Activated naive CD4-positive, alpha-beta T cell treated with Interleukin-2 at 50 U/mL for 16 hours (primary cell): ENCODE results near the gene LINC01488.

ENCODE experiments used
- DNase-seq: peaks from one replicate; pipeline ENCODE4 v3.0.0-alpha.2; 2020

The LINC01488 gene

DNA sequence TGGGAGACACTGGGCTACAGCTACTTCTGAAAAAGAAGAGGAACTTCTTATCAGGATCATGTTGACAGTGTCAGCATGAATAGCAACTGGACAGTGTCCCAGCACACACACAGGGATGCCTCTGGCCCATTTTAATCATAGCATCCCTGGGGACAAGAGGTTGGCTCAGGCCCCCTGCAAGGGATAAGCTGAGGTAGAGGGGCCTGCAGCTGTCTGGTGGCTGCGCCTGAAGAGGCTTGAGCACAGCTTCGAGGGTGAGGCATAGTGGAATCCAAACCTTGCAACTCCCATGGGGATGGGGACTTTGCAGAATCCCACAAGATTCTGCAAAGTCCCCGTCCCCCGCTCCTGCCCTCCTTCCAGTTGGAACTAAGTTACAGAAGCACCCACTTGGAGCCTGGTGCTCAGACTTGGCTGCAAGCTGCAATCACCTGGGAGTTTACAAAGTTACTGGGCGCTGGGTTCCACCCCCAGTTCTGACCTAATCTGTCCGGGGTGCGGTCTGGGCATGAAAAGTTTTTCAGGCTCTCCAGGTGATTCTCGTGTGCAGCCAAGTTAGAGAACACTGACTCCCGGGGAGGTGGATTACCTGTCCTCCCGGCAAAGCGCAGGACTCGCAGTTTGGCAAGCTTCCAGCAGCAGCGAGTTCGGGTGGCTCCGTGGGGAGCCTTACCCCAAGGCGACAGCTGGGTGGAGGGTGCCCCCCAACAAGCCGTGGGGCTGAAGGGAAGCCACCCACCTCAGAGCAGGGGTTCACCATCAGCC is 16.0 kb upstream of the LINC01488 start:
- no peak for DNase-seq

DNA sequence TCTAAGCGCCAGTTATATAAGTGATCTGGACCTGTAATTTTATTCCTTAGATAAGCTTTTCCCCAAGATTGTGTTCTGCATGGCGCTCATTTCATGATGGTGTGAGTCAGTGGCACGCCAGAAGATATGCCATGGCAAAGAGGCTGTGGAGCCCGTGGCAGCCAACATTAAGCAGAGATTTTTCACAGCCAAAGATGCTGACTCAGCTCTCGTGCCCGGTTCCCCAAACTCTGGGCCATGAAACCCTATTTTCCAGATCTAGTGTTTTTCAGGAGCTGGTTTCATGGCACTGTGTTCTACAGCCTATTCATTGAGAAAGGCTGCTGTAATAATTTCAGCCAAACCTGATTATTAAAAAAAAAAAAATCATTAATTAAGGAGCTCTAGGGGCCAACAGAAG is 15.4 kb upstream of the LINC01488 start:
- no peak for DNase-seq

DNA sequence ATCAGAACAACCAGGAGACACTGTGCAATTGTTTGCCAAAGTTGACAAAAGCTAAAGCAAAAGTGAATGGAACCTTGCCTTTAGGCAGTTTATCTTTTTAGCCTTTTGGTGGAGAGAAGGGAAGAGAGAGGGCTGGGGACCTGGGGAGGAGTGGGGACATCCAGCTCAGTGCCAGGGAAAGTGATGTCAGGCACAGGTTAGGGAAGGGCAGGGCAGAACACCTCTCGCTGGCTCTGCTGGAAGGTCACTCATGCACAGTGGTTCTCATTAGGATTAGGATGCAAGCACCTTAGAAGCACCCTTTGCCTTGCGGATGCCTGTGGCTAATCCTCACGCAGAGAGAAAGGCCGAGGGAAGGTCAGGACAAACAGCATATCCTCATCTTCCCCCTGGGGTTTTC is 14.3 kb upstream of the LINC01488 start:
- DNase-seq: no peak

DNA sequence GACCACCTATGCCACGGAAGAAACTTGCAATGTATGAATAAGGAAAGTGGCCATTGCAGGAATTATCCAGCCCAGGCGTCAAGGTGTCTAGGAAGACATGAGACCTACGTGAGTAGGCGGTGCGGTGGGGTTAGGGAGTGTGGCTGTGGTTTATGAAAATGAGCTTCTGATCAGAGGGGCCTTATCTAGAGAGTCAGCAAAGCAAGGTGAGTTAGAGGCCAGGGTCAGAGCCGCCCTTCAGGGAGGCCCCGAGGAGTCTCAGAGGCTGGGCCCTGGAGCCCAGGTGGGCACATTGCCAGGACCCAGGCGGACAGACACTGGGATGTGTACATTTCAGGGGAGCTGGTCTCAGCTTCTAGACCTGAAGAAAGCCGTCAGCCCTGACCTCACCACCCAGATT is 13.8 kb upstream of the LINC01488 start:
- DNase-seq: no peak

DNA sequence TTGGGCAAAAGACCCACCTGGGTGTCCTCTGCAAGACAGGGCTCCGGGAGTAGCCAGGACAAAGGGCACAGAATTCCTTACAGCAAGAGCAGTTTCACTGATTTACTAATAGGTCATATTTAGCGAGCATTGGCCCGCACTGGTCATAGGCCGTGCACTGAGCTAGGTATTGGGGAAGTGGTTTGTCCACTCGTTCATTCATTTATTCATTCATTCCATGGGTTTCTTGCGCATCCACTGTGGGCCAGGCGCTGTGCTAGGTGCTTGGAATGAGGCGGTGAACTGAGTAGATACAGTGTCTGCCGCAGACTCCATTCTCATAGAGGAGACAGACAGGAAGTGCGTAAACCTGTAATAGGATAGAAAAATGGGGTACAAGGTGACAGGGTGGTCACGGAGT is 13.2 kb upstream of the LINC01488 start:
- no peak for DNase-seq

DNA sequence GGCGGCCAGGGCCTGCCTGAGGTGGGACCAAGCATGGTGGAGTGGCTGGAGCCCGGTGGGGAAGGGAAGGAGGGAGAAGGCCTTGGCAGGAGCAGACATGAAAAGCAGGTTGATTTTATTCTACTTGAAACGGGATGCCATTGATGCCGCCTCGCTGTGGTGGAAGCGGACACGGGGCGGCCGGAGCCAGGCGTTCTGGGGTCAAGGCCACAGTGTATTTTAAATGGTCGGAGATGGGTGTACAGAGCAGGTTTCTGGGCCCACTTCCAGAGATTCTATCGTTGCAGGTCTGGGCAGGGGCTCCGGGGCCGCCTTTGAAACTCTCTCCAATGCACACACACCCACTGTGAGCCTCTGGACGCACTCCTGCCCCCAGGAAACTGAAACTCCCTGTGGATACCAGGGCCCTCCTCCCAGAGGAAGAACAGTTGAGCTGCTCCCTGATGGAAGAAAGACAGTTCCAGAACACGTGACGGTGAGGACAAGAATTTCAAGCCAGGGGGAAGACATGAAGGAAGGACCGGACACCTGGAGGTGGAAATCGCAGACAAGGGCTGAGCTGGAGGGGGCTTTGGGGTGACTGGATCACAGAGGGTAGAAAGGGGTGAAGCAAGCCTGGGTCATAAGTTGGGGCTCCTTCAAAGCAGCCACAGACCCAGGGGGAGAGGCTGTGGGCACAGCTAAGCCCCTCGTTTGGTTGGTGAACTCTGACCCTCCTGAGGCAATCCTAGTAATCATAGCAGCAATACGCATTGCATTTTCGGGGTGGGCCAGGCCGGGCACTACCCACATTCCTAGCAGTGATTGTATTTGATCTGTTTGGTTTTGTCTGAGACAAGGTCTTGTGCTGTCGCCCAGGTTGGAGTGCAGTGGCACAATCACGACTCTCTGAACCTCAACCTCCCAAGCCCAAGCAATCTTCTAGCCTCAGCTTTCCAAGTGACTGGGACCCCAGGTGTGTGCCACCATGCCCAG is 12.3 kb upstream of the LINC01488 start:
- no peak for DNase-seq

DNA sequence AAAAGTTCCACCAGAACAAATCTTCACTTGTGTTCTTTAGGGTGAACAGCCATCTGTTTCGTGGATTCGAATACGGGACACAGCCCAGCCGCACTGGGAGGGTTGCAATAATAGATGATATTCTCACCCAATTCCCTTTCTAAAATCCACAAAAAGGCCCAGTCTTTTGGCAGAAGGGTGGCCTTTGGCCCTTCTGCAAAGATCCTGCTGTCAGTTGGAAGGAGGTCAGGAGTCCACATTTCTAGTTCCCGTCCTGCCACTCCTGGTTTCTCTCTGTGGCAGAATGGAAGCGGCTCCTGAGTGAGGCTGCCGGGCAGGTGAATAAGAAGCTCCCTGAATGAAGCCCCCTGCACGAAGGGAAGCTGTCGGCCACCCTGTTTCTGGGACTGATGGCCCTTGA is 11.2 kb upstream of the LINC01488 start:
- DNase-seq: no peak

DNA sequence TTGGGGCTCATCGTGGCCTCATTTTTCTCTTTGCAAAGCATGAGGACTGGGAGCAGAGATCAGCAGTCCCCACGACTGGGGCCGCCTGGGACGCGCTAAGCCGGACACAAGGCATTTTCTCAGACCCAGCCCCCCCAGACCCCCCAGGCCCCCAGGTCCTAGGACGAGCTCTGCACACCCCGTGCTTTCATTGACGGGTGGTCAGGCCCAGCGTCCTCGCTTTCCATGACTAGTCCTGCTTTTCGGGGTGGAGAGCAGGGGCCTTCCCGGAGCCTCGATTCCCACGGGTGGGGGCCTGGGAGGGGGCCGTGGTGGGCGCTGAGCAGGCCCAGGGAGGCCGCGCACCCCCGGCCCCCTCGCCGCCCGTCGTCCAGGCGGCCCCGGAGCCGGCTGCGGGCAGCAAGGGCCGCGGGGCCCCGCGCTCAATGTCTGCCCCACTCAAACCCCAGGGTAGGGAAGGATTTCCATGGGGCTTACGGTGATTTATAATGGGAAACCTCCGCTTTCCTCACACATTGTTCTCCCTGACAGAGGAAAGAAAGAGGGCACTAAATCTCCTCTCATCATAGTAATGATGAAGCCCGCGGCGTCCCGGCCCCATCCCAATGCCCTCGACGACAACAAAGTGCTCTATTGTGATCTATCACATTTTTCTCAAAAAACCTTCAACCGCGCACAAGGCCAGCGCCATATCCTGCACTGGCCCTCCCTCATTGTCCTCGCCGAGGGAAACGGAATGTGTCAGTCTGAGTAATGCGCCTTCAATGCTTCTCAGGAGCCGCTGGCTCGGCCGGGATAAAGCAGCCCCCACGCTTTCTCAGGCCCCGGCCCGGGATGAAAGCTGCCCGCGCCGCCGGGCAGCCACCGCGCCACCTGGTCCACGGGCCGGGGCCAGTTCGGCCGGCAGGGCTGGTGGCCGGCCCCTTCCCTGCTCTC is 10.4 kb upstream of the LINC01488 start:
- no peak for DNase-seq

DNA sequence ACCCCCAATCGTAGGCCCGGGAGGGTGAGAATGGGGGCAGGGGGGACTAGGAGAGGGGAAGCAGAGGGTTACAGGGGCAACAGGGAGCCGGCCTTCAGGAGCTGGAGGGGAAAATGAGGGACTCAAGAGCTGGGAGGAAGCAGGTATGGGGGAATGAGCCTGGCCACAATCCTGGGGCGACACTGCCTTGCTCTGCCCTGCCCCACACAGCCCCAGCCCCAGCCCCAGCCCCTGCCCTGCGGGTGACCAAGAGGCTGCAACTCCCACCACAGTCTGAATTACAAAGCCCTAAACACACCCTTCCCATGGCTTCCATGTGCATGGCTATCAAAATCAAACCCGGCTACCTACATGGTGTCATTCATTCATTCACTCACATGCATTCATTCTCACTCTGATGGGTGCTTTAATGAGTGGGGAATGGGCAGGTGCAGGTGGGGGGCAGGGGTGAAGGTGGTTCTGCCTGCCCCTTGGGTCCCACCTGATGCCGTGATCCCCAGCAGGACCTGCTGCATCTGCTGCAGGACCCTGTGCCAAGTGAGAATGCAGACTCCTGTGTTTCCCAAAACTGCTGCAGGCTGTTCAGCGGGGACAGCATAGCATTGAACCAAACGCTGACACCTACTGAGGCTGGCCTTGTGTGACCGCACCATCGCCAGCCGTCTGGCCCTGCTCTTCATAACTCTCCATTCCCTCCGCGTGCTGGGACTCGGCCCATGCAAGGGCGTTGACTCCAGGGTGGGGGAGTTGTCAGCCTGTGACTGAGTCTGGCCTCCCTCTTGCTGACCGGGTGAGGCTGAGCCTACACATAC is 9.5 kb upstream of the LINC01488 start:
- DNase-seq: no peak

DNA sequence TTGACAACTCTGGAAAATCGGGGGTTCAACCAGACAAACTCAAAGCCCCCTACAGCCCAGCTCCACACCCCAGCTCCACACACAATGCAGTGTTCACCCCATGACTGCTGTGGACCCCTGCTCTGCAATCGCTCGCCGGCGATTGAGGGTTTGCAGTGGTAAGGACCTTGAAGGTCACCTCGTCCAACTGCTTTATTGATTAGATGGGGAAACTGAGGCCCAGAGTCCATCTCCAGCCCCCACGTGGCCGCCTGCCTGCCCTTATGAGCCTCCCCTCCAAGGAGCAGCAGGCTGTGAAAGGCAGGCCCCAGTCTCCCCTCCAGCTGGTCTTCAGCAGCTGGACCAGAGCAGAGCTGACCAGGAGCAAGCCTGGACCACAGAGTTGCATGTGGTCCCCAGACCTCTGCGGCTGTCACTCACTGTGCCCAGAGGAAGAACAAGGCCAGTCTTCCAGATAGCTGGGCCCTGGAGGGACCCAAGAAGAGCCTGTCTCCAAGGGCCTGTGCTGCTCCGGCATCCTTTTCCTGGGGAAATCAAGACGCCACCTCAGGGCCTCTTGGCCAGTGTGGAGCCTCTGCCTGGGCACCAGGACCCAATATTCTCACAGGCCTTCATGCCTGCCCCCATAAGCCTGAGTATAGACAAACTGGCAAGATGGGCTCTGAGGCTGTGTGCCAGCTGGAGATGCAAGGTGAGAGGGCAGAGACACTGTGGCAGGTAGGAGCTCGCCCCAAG is 8.8 kb upstream of the LINC01488 start:
- DNase-seq: no peak

DNA sequence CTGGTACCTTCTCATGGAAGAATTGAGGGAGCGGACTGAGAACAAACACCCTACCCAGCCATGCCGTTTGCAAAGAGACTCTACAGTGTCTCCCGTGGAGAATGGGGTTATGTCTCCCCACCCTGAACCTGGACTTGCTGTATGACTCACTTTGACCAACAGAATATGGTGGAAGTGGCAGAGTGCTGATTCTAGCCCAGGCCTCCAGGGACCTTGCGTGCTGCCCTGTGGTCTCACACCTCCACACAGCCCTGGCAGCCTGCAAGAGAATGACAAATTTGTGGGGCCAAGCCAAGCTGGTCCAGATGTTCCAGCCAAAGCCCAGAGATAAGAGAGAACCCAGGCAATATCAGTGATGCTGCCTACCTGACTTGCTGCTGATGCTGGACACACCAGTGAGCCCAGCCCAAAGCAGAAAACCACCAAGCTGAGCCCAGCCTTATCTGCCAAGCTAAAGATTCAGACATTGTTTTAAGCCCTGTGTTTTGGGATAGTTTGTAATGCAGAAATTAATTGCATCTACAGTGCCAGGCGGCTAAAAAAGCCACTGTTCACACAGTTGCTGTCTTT is 8.1 kb upstream of the LINC01488 start:
- no peak for DNase-seq

DNA sequence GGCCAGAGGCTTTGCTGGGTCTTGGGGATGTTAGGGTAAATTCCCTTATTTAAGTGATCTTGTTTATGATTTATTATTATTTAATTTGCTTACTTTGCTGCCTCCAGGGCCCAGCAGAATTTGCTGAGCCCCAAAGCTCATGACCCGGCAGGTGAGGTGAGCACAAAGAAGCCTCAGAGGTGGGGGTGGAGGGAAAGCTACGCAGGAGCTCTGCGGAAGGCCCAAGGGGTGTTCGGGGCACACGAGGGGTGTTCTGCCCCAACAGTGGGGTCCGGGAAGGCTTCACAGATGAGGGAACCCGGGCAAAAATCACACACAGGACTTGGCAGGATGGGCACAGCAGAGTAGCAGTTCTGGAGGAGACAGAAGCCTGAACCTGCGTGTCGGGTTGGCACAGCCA is 6.7 kb upstream of the LINC01488 start:
- DNase-seq: no peak

DNA sequence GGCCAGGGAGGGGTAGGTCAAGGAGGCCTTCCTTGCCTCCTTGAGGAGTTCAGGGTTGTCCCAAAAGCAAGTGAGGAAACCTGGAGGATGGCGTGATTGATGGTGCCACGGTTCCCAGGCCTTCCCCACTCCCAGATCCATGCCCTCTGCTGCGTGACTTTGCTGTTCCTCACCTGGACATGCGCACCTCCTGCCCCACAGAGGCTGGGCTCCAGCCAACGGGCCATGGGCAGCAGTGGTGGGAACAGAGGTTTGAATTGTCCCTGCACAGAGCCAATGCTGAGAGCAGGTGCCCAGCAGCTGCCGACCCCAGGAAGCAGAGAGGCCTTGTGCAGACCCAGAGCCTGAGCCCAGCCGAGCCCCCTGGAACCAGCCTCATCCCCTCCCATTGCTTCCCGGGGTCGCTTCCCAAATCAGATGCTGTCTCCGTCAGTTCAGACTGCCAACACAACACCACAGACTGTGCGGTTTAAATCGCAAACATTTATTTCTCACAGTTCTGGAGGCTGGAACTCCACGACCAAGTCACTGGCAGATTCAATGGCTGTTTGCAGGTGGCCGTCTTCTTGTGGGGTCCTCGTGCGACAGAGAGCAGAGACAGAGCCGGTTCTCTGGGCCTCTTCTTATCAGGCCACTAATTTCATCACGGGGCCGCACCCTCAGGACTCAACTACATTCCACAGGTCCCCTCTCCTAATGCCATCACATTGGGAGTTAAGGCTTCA is 6.2 kb upstream of the LINC01488 start:
- no peak for DNase-seq

DNA sequence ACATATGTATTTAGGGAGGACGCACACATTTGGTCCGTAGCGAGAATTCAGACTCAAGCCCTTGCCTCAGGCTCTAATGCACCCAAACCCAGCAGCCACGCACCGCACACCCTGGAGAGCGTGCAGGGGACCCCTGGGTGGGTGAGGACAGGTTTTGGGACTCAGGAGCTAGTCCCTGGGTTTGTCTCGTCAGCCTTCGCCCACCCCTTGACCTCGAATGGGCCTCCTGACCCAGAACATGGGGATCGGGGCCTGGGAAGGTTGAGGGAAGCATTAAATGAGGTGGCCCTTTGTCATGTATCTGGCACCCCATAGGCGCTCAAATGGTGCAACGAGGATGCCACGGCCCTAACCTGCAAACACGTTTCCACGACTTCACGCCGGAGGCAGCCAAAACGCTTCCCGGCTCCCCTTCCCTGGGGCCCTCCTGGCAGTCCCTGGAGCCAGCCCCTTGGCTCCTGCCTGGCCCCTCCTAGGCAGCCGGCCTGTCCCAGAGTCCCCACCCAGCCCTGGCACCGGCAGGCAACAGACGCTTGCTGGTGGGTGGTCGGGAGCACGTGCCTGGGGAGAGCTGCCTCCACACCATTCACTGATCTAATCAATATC is 5.5 kb upstream of the LINC01488 start:
- no peak for DNase-seq

DNA sequence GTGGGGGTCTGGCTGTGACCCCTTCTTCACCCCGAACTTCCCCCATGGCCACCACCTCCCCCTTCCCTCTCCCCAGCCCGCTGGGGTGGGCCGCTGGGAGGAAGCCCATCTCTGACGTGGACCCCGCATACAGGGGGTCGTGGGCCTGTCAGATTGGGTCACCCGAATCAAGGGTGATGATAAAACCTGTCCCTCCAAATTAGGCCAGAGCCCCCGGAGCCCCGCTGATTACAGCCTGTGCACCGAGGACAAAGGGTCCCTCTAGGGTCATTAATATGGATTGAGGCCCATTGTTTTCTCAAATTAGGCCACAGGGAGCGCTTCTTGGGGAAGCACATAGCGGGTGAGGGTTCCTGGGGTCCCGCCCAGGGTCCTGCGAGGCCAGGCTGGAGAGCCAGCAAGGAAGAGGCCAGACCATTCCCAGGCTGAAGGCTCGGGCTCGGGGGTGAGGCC is 4.9 kb upstream of the LINC01488 start:
- no peak for DNase-seq

DNA sequence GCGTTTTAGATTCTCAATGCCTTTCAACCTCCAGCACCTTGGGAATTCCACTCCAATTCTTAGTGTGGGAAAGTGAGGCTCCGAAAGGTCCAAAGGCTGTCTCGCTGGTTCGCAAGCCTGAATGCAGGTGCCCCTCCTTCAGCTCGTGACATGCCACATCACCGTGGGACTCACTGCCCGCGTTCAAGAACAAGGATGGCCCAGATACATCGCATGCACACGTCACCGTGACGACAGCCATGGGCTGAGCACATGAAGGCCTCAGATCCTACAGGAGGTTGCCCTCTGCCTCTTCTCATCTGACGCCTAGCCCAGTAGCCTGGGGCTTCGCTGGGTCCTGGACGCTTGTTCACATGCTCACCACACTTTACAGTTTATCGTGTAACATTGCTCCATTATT is 4.4 kb upstream of the LINC01488 start:
- DNase-seq: no peak

DNA sequence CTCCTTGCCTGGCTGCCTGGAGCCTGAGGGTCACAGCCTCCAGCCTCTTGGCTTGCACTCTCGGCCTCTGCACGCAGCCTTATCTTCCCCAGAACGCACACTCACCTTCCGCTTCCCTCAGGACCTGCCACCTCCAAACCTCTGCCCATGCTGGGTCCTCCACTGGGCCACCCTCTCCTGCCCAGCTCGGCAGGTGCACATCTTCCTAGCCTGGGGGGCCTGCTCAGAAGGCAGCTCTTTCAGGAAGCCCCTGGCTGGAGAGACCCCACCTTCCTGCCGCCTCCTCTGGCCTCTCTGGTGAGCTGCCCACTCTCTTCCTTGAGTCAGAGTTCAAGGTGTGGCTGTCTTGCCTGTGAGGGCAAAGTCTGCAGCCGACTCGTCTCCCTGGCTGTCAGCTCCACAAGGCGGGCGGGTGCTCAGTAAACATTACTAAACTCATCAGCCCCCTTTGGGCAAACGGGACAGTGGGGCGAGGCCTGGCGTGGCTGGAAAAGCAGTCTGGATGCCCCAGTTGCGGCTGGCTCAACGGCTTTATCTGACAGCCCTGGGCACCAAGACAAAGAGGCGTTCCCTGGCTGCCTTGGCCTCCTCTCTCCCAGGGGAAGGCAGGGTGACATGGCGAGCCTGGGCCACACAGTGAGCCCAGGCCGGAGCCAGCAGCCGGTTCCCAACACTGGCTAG is 1.7 kb upstream of the LINC01488 start:
- no peak for DNase-seq

DNA sequence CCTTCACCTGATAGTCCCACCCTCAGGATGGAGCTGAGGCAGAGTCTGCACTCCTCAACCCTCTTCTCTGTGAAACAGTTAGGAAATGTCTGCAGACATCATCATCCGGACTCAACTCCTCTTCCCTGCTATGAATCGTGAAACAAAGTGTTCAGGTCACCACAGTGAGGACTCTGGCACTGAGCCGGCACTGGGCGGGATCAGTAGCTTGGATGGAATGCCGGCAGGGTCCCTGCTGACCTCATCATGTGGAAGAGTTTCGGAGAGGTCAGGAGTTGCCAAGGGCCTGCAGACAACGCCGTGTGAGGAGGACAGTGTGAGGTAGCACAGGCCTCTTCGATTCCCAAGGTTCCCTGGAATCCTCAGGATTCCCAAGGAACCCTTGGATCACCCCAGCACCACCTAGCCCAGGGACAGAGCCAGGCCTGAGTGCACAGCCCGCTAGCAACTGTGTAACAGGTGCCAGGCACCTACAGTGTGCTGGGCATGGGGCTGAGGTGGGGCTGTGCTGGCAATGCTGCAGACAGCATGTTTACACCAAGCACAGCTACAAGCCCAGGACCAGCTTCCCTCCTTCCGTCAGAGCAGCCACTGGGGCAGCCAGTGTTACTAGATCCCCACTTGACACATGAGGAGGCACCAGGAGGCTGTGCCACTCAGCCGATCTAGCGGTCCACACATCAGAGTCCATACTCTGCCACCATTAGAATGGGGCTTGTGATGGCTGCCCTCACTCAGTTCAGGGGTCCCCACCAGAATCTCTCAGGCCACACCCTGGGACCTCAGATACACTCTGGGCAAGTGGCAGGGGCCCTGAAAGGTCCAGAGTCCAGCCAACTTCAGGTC is 693 bp upstream of the LINC01488 start:
- DNase-seq: no peak
